HG03135 (cell line): ENCODE measurements around the gene TMEM134.
"Not testable (repeated sequence)": the region's sequence is repeated elsewhere in the genome, so short reads cannot be mapped to it uniquely, and the experiment has no call there.

ENCODE experiments used
- ATAC-seq: cut with Tn5 transposase; IDR thresholded peaks from one replicate; pipeline ENCODE4 v1.9.1; 2021; ENCODE audit warnings: mild to moderate bottlenecking, moderate library complexity; ENCODE audit not compliant: unreplicated experiment

The TMEM134 gene

DNA sequence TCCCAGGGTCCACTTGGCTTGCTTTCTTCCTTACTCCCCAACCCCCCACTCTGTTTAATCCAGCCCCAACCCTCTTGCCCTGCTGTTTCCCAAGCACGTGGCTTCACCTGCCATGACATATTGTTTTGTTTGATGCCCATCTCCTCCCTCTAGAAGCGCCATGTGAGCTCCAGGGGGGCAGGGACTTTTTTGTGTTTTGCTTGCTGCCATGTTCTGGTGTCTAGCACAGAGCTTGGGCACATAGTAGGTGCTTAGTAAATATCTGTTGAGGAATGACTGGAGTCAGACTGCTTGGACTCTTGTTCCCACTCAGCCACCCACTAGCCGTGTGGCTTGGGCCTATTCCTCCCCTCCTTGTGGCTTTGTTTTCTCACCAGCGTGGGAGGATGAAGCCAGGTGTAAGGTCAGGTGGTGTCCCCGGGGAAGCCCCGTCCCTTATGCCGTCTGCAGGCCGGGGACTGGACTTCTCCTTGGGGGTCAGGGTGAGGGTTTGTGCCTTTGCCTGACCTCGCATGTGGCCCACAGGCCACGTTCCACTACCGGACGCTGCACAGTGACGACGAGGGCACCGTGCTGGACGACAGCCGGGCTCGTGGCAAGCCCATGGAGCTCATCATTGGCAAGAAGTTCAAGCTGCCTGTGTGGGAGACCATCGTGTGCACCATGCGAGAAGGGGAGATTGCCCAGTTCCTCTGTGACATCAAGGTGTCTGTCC is 17.6 kb upstream of the TMEM134 start:
- no peak for ATAC-seq

DNA sequence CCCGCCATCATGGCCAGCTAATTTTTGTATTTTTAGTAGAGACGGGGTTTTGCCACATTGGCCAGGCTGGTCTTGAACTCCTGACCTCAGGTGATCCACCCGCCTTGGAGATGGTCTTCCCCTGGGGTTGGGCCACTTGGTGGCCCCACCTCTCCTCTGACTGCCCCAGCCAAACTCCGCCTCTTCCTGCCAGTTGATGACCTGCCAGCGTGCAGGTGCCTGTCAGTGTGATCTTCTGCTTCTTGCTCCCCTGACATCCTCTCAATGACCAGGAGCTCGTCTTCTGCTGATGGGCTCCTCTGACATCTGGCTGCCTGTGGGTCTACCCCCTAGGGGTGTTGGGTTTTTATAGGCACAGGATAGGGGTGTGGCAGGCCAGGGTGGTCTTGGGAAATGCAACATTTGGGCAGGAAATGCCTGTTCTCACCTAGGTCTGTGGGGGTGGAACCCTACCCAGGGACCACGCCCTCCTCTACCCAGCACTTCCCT is 16.9 kb upstream of the TMEM134 start:
- ATAC-seq: not testable (repeated sequence)

DNA sequence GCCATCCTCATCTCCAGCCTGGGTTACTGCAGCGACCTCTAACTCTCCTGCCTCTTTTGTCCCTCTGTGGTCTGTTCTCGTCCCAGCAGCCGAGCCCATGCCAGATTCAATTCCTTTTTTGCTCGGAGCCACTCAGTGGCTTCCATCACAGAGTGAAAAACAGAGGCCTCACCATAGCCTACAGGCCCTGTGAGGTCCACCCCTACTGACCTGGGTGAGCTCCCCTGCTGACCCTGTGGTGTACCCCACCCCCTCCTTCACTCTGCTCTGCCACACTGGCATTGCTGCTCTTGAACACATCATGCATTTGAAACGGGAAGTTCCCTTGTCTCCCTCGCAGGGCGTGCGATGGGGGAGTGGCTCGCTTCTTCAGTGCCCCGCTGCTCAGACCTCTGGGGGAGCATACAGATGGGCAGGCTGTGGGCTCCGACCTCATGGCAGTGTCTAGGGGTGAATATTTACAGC is 15.8 kb upstream of the TMEM134 start:
- no peak for ATAC-seq

DNA sequence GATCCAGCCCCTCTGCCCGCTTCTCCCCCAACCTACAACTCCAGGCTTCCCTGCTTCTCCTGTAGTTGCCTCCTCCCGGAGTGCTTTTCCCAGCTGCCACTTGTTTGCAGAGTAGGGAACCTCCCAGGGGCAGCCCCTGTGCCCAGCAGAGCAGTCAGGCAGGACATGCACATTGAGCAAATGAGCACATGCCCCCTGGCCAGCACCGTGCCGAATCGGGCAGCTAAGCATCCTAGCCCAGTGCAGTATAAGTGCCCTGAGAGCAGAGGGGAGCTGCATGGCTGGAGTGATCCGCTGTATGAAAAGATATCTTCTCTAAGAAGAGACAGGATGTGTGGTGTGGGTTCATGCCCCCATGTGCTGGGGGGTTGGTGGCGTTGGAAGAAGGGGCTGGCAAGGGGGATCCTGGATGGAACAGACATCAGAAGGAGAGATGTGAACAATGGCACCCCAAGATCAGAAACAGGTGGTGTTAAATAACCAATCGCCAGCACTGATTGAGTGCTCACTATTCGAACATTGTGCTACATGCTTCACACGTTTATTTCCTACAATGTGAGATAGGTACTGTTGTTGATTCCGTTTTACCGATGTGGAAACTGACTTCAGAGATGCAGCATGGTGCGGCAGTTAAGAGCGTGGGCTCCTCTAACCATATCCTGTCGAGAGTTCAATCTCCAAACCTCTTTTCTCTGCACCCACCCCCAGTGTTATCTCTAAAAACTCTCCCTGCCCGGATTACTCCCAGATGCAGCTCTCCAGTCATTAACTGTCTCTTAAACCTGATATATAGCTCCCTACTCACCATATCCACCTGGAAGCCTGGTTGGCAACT is 15.0 kb upstream of the TMEM134 start:
- ATAC-seq: no peak

DNA sequence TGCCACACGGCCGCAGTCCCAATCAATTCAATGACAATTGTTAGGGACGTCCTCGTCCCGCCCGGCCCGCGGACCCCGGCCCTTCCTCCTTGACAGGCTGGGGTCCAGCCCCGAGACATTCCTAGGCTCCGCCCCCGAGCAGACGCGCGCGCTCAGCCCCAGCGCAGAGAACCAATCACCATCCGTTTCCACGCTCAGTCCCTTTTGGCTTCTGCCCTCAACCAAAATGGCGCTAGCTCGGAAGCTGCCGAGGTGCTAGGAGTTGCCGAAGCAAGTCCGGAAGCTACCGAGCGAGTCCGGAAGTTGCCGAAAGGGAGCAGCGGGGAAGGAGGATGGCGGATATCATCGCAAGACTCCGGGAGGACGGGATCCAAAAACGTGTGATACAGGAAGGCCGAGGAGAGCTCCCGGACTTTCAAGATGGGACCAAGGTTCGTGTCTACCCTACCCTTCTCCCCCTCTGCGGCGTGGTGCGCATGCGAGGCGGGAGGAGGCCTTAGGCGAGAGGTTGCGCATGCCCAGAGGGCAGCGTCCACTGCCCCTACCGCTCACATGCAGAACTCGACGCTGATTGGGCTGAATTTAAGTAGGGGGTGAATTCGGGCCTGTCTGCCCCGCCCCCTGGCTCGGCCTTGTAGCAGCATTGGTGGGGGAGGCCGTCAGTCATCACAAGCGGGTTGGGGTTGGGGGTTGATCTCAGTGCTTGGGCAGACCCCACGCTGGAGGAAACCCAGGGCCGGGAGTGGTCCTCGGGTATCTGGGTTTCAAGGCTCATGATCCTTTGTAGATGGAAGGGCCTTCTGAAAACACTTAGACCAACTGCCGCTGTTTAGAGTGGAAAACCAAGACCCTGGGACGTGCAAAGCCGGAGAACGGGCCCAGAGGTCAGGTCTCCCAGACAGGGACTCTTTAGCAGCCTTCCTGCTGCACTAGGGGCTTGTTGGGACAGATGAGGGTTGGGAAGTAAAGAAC is 14.1 kb upstream of the TMEM134 start, which contains the start of gene AIP:
TSS of gene AIP (plus strand) at position 200 of the 972 bp plus-strand sequence. CDS start at position 333, 133 bp downstream.
- peak; percentile 72 for ATAC-seq

DNA sequence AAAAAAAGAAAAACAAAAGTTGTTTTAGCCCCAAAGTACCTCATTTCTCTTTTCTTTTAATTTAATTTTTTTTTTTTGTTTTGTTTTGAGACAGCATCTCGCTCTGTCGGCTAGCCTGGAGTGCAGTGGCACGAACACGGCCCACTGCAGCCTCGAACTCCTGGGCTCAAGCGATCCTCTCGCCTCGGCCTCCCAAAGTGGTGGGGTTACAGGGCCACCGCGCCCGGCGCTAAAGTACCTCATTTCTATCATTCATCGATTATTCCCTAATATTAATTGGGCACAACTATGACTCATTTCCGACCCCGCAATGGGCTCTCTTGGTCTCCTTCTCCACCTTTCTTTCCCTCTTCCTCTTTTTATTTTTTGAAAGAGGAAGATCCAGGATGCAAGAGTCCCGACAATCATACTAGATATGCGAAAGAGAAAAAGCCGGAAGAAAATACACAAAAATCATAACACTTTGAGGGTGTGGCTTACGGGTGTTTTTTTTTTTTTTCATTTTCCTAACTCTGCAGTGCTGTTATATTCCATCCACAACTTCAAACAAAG is 13.3 kb upstream of the TMEM134 start:
- ATAC-seq: peak; percentile 4

DNA sequence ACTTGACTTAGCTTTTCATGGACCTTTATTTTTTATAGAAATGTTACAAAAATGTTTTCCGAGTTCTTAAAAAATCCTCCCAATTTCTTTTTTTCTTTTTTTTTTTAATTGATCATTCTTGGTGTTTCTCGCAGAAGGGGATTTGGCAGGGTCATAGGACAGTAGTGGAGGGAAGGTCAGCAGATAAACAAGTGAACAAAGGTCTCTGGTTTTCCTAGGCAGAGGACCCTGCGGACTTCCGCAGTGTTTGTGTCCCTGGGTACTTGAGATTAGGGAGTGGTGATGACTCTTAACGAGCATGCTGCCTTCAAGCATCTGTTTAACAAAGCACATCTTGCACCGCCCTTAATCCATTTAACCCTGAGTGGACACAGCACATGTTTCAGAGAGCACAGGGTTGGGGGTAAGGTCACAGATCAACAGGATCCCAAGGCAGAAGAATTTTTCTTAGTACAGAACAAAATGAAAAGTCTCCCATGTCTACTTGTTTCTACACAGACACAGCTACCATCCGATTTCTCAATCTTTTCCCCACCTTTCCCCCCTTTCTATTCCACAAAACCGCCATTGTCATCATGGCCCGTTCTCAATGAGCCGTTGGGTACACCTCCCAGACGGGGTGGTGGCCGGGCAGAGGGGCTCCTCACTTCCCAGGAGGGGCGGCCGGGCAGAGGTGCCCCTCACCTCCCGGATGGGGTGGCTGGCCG is 8.4 kb upstream of the TMEM134 start:
- not testable (repeated sequence) for ATAC-seq

DNA sequence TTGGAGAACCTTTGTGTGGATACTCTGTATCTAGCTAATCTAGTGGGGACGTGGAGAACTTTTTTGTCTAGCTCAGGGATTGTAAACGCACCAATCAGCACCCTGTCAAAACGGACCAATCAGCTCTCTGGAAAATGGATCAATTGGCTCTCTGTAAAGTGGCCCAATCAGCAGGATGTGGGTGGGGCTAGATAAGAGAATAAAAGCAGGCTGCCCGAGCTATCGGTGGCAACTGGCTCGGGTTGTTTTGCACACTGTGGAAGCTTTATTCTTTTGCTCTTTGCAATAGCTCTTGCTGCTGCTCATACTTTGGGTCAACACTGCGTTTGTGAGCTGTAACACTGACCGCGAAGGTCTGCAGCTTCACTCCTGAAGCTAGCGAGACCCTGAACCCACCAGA is 7.6 kb upstream of the TMEM134 start:
- ATAC-seq: not testable (repeated sequence)

DNA sequence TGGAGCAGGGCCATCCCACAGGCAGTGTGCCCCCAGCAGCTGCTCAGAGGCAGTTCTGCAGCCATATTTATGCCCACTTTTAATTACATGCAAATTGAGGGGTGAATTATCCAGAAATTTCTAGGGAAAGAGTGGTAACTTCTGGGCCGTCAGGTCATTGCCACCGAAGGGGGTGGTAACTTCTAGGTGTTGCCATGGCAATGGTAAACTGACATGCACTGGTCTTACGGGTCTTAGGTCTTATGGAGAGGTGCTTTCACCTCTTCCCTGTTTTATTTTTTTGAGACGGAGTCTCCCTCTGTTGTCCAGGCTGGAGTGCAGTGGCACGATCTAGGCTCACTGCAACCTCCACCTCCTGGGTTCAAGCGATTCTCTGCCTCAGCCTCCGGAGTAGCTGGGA is 3.8 kb upstream of the TMEM134 start:
- ATAC-seq: no peak

DNA sequence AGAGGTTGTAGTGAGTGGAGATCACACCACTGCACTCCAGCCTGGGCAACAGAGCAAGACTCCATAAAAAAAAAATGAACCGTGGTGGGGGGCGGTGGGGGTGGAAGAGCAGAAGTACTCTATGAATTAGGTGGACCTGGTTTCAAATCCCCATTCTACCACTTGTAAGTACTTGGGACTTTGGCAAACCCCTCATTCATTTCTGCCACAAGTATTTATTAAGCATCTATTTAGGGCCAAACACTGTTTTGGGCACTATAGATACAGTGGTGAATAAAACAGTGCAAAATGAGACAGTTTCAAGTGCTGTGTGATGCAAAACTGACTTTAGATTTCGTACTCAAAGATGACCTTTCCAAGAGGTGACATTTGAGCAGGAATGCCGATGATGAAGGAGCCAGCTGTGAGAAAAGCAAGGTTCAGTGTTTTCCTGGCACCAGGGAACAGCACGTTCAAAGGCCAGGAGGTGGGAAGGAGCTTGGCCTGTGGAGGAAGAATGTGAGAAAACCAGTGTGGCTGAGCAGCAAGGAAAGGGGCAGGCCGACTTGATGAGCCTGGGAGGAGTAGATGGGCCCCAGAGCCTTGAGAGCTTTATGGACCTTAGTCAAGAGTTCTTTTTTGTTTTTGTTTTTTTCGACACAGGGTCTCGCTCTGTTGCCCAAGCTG is 1.4 kb upstream of the TMEM134 start:
- no peak for ATAC-seq

DNA sequence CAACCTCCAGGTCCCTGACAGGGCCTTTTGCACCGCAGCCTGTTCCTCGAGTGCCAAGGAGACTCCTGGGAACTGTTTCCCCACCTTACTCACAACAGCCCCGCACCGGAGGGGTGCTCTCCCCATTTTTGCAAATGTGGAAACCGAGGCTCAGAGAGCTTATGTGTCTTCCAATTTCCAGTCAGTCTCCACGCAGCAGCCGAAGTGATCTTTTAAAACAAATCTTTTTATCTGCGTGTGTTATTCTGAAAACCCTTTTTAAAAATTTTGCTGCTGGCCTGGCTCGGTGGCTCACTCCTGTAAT is 409 bp upstream of the TMEM134 start:
- ATAC-seq: no peak

DNA sequence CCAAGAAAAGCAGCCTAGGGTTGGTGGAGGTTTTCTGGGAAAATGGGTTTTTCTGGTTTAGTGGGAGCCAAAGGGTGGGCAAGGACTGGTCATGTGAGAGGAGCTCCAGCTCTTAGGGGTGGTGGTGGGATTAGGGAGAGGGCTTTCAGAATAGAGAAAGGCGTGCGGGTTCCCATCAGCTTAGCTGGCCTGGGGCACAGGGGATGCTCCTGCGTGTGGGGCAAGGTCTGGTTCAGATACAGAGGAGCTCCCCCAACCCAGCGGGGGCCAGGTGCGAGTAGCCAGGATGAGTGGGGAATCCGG is 644 bp downstream of the TMEM134 start:
- no peak for ATAC-seq

DNA sequence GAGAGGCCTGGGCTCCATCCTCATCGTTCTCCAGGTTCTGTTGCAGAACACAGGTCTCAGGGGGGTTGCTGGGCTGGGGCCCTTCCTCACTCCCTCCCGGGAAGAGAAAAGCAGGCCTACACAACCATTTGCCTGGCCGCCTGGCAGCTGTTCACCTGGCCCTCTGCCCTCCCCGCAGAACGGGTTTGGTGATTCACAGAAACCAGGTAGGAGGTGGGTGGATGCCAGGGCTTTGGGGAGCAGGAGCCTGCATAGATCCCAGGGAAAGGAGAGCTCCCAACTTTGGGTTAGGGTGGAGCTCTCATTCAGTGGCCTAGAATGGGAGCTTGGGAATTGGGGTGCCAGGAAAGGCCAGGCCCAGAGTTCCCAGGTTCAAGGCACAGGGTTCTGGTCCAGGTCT is 995 bp downstream of the TMEM134 start:
- no peak for ATAC-seq

DNA sequence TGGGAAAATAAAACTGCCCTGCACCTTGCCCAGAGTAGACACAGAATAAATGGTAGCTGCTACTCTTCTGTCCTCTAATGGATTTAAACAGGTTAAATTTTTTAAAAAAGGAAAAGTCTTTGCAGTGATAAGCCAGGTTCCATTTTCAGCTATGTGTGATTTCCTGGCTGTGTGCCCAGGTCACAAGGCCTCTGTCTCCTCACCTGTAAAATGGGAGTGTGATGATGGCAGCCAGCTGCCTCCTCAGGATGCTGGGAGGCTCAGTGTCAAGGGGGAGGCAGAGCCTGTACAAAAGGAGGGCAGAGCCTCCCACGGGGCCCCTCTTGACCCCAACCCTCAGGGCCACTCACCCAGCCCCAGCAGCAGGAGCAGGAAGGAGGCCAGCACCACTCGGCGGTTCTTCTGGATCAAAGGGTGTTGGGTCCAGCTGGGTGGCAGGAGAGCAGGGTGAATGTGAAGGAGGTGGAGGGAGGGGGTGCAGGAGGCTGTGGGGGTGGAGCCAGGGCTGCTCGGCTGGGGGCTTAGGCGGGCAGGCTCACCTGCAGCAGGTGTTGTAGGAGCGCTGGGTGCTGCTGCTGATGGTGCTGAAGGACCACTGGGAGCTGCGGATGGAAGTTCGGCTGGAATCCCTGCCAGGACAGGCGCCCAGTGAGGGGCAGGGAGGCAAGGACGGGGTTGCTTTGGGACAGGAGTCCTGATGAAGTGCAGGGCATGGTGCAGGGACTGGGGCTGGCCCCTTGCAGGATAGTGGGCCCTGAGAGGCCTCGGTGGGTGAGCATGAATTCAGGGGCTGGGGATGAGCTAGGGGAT is 1.9 kb downstream of the TMEM134 start:
- no peak for ATAC-seq

DNA sequence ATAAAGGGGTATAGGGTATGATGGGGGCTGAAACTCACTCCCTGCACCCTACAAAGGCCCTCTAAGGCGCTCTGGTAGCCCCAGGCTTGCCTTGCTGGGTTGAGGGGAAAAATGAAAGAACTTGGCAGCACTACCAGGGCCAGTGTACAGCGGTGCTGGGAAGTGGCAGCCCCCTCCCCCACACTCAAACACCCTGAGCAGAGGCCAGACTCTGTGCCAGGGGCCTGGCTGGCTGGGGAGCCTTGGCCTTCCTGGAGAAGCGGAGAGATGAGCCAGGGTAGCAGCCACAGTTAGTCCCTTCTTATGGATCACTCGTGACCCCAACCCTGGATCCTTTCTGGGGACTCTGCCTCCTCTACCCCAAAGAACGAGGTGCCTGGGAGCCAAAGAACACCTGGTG is 2.7 kb downstream of the TMEM134 start:
- no peak for ATAC-seq

DNA sequence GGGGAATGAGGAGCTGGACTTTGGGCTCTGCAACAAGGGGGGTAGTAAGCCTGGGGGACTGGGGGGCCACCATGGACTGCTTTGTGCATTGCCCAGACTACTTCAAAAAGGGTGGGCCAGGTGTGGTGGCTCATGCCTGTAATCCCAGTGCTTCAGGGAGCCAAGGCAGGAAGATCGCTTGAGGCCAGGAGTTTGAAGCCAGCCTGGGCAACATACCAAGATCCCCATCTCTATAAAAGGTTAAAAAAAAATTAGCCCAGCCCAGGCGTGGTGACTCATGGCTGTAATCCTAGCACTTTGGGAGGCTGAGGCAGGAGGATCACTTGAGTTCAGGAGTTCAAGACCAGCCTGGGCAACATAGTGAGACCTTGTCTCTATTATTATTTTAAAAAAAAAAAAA is 3.5 kb downstream of the TMEM134 start:
- not testable (repeated sequence) for ATAC-seq

DNA sequence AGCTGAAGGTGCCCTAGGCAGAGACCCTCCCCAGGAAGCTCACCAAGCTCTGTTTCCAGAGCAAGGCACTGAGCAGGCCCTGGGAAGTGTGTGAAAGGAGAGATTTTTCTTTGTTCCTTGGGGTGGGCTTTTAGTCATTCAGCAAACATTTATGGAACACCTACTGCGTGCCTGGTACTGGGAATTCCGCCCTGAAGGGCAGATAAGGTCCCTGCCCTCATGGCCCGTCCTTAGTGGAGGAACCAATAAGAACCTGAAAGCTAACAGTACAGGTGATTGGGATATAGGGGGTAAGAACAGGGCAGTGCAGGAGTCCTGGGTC is 3.9 kb downstream of the TMEM134 start:
- ATAC-seq: no peak

DNA sequence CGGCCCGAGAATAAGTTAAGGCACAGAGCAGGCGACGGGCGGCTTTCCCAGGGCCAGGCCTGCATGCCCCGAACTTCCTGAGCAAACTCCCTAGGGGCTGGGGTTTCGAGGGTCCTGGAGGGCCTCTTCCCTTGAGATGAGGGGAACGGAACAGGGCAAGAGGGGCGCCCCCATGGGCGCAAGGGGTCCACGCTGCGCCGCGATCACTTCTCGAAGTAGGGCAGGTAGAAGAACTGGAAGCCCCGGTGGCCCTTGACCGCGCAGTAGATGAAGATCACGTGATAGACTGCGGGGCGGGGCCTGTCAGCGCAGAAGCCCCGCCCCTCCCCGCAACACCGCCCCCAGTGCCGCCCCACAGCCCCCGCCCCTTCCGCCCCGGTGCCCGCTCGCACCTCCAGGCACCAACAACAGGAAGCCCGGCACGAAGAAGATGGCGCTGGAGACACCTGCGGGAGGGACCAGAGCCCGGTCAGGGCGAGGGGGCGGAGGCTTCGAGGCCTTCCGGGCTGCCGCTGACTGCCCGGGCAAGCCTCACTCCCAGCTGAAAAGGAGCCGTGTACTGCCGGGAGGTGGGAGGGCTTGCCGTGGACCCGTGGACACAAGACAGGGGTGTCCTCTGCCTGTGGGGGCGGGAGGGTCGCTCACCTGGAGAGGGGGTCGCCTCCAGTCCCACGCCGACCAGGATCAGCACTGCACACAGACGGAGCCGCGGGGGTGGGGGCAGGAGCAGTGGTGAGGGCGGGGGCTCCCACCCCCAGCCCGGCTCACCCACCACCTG is 4.5 kb downstream of the TMEM134 start:
- peak; percentile 58 for ATAC-seq
